ENCODE data around the gene SLFN12.
"Not testable (repeated sequence)": the region's sequence is repeated elsewhere in the genome, so short reads cannot be mapped to it uniquely, and the experiment has no call there.

The SLFN12 gene

DNA sequence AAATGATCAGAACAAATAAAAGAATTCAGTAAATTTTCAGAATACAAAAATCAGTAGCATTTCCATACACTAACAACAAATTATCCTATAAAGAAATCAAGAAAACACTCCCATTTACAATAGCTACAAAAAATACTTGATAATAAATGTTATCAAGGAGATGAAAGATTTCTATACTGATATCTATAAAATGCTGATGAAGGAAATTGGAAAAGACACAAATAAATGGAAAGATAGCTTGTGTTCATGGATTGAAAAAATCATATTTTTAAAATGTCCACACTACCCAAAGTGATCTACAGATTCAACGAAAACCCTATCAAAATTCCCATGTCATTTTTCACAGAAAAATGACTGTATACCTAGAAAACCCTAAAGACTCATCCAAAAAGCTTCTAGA, 18.1 kb downstream of the SLFN12 start:
- TF ChIP-seq, protein P1, sequence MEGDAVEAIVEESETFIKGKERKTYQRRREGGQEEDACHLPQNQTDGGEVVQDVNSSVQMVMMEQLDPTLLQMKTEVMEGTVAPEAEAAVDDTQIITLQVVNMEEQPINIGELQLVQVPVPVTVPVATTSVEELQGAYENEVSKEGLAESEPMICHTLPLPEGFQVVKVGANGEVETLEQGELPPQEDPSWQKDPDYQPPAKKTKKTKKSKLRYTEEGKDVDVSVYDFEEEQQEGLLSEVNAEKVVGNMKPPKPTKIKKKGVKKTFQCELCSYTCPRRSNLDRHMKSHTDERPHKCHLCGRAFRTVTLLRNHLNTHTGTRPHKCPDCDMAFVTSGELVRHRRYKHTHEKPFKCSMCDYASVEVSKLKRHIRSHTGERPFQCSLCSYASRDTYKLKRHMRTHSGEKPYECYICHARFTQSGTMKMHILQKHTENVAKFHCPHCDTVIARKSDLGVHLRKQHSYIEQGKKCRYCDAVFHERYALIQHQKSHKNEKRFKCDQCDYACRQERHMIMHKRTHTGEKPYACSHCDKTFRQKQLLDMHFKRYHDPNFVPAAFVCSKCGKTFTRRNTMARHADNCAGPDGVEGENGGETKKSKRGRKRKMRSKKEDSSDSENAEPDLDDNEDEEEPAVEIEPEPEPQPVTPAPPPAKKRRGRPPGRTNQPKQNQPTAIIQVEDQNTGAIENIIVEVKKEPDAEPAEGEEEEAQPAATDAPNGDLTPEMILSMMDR (IDR thresholded peaks at IDR 0.05; ENCODE audit: low read depth, low read length), result no peak
- no peak for DNase-seq (ENCODE audit: low read depth in 2 of 2)
- no peak overlapping the region for H3K4me3 ChIP-seq (replicated peaks in 1 of 2; ENCODE audit: low read depth in 2 of 2, low read length in 2 of 2)

DNA sequence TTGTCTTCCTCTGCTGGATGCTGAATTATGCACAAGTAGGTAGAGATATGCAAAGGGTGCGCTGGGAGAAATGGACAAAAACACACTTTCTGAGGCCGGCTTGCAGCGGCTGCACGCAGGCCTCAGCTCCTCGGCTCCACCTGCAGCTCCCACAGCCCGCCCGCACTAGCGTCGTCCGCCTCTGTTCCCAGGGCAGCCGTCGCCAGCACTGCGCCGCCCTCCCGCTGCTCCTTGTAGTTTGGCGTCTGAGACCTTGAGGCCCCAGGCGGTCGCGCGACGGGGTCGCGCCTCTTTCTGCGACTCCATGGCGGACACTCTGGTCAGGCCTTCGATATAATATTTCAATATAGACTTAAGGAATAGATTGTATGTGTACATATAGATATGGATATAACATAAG, 24.8 kb downstream of the SLFN12 start:
- no peak overlapping the region for H3K4me3 ChIP-seq (replicated peaks in 1 of 2; ENCODE audit: low read depth in 2 of 2, low read length in 2 of 2)
- TF ChIP-seq, protein P1 (IDR thresholded peaks at IDR 0.05; ENCODE audit: low read depth, low read length), result no peak
- no peak for DNase-seq (ENCODE audit: low read depth in 2 of 2)

DNA sequence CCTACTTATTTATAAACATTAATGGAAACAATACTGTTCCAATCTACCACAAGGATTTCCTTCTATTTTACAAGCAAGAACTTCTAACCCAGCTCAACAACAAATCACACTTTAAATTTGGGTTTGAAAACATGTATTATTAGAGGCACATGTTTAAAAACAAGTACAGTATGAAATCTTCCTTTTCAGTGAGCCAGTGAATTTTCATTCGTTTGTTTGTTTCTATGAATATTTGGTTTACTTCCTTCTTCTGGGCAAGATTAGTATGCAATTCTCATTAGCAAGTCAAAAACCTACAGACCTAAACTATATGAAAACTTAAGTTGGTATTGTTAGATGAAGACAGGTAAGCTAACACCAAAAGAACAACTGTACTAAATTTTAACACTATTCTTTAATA, 25.7 kb downstream of the SLFN12 start:
- H3K4me3 ChIP-seq (replicated peaks in 1 of 2; ENCODE audit: low read depth in 2 of 2, low read length in 2 of 2), result no peak overlapping the region
- TF ChIP-seq, protein P1 (IDR thresholded peaks at IDR 0.05; ENCODE audit: low read depth, low read length), result no peak
- DNase-seq (ENCODE audit: low read depth in 2 of 2), result no peak

- DNase-seq (ENCODE audit: low read depth in 2 of 2), result peak; percentile 5 to 23
- TF ChIP-seq, protein P1 (IDR thresholded peaks at IDR 0.05; ENCODE audit: low read depth, low read length), result no peak
These were observed 27.9 kb downstream of the SLFN12 start for GRCh38 chr17:35404360-35404759.

GRCh38 chr17:35393783-35394182, 38.5 kb downstream of the SLFN12 start:
- not testable (repeated sequence) for DNase-seq (ENCODE audit: low read depth in 2 of 2); H3K4me3 ChIP-seq (replicated peaks in 1 of 2; ENCODE audit: low read depth in 2 of 2, low read length in 2 of 2)

More at GRCh38 chr17:35404360-35404759, 27.9 kb downstream of the SLFN12 start:
- no peak overlapping the region for H3K4me3 ChIP-seq (replicated peaks in 1 of 2; ENCODE audit: low read depth in 2 of 2, low read length in 2 of 2)

DNA sequence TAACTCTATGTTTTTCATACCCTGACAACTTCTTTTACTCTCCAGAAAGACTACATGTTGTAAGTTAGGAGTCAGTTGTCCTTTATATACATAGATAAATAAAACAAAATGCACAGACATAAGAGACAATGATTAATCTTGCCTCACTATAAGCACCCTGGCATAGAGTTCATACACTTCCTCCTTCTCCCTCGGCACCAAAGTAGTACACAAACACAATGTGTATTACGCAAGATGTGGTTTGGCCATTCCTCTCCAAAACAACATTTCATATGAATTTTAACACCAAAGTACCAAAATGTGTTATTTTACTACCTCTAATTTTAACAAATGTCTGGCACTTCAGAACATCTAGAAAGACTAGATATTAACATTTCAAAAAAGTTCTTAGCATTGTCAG, 41.6 kb downstream of the SLFN12 start:
- peak; percentile 45 to 59 for DNase-seq (ENCODE audit: low read depth in 2 of 2)
- H3K4me3 ChIP-seq (replicated peaks in 1 of 2; ENCODE audit: low read depth in 2 of 2, low read length in 2 of 2), result no peak overlapping the region
- TF ChIP-seq, protein P1 (IDR thresholded peaks at IDR 0.05; ENCODE audit: low read depth, low read length), result no peak

- DNase-seq (ENCODE audit: low read depth in 2 of 2), result no peak
- no peak overlapping the region for H3K4me3 ChIP-seq (replicated peaks in 1 of 2; ENCODE audit: low read depth in 2 of 2, low read length in 2 of 2)
- TF ChIP-seq, protein P1 (IDR thresholded peaks at IDR 0.05; ENCODE audit: low read depth, low read length), result no peak
These were observed 42.1 kb downstream of the SLFN12 start for GRCh38 chr17:35390156-35390555.

All from cardiac fibroblast (primary cell).